NCI-H146 treated with DMSO at 0.1 percent for 48 hours (cell line): ENCODE measurements around the gene TALDO1.

Experiments
- DNase-seq: peaks from one replicate; lab custom pipeline; 2025; ENCODE audit not compliant: unreplicated experiment; lab: John Stamatoyannopoulos, UW

The TALDO1 gene

GRCh38 chr11:766936-767210 lies 19.6 kb downstream of the TALDO1 start:
- DNase-seq = no peak

GRCh38 chr11:767238-767637 lies 20.0 kb downstream of the TALDO1 start:
- DNase-seq = no peak

- no peak for DNase-seq
These were observed 22.8 kb downstream of the TALDO1 start for GRCh38 chr11:769887-770641.

DNA sequence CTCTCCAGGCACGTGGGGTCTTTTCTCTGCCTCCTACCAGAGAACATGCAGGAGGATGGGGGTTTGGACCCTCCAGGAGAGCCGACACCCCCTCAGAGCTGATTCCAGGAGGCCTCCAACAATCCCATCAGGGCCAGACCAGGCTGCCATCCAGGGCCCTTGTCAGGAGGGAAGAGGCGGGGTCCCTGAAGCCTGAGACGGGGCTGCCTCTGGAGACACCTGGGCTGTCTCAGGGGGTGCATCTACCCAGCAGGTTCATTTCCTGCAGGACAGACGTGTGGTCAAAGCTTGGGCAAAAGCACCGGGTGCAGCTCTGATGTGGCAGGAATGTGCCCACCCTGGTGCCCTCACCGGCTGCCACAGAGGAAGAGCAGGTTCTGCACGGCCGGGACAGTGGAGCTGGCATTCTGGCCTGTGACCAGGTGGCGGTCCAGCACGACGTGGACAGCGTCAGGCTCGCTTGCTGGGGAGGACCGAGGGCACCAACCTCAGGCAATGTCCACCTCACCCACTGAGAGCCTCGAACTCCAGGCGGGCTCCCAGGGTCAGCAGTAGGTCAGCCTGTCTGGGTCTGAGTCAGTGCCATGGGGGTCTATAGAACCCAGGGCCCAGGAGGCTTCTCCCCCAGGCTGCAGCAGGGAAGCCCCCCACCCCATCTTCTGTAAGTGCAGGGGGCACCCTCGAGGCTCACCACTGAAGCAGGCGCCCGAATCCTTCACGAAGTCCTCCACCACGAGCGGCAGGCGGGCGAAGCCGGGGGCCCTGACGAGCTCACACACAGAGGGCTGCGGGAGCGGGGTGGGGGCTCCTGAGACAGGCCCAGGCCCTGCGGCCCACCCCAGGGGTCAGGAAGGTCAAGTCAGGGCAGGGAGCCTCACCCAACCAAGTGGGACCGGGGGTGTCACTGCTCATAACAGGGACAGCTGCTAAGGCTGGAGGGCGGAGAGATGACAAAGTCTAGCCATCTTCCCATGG lies 23.7 kb downstream of the TALDO1 start:
- DNase-seq = no peak

- DNase-seq = no peak
These were observed 24.4 kb downstream of the TALDO1 start for GRCh38 chr11:771617-772204.

- DNase-seq = no peak
These were observed 25.4 kb downstream of the TALDO1 start for GRCh38 chr11:772429-773390.

DNA sequence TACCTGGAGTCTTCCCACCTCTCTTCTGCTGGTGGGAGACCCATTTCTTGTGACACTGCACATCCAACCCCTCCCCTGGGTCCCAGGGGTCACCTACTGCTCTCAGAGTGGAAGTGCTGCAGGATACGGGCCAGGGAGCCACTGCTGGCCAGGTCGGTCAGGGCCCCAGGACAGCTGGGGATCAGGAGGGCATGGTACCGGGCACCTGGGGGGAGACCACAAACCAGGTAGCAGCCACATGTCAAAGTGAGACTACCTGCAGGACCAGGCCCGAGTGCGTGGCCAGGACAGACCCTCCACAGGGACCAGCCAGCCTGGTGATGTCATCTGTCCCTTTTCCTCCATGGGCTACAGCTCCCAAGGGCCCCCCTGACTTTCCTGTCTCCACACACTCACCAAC lies 26.2 kb downstream of the TALDO1 start:
- DNase-seq = no peak

- DNase-seq = no peak
These were observed 26.6 kb downstream of the TALDO1 start for GRCh38 chr11:773830-774229.

GRCh38 chr11:774873-775592 lies 27.8 kb downstream of the TALDO1 start:
- DNase-seq = no peak

DNA sequence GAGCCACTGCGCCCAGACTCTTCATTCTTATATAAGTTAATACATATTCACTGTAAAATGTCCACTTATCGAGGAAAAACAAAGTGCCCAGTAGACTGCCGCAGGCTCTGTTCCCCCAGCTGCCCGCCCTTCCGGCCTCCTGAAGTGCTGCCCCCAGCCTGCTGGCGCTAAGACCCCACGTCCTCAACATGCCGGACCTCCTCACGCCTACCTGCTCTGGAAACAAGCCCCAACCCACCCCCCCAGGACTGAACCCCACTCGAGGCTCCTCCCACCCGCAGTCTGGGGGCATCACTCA lies 28.9 kb downstream of the TALDO1 start:
- DNase-seq = no peak

DNA sequence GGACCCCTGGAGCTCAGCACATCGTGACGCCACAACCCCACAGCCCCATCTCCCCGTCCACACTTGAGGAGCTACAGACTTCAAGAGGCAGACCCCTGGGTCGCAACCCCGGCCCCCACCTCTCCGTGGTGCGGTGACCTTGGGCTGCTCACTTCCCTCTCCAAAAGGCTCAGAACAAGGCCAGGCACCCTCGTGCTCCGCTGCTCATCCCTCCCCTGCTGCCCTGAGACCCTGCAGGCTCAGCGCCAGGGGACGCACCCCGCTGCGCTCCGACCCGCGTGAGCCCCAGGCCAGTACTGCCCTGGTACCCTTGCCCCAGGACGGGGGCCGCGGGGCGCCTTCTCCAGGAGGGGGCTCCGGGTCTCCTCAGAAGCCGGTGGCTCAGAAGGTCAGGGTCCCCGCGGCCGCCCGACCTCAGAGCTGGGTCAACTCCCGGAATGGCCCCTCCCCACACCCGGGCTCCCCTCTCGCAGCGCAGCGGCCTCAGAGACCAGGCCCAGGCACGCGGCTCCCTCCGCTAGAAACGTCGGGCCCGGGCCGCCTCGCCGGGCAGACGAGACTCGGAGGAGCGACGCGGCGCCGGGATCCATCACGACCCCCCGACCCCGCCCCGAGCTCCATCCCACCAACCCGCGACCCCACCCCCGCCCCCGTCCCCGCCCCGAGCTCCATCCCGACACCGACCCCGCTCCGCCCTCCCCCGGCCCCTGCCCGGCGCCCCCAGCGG lies 29.5 kb downstream of the TALDO1 start:
- peak; percentile 36 for DNase-seq

DNA sequence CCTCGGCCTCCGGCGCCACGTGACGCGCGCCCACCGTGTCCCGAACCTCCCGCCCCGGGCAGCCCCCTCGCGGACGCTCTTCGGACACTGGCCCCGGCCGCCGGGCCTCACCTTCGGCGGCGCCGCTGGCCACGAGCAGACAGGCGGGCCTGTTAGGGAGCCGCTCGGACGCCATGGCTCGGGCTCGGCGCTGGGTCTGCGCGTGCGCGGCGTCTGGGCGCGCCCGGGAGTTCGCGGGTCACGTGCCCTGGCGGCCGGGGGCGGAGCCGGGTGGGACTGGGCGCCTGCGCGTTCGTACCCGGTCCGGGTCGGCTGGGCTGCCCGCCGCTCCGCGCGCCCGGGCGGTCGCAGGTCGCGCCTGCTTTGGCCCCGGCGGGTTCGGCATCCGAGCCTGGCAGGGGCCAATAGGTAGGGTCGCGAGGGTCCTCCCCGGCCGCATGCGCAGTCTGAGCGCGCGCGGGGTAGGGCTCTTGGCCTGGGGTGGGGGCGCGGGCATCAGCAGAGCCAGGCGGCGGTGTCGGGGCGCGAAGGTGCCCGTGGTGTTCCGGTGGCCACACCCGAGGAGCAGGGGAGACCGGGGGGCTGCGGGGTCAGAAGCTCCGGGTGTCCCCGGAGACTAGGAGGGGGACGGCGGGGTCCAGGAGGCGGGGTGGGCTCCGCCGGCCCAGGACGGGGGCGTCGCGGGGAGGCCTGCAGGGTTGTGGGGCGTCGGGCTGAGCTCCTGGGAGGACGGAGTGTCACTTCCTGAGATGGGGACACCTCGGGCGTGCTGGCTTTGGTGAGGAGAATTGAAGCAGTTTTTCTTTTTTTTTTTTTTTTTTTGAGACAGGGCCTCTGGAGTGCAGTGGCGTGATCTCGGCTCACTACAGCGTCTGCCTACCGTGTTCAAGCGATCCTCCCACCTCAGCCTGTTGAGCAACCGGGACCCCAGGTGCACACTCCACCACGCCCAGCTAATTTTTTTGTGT lies 30.3 kb downstream of the TALDO1 start, which contains the start of gene GATD1:
Gene GATD1, minus strand, starts transcription at position 200 of the 968 bp plus-strand sequence. Its CDS starts 25 bp downstream, at position 175.
- DNase-seq = peak; percentile 78

DNA sequence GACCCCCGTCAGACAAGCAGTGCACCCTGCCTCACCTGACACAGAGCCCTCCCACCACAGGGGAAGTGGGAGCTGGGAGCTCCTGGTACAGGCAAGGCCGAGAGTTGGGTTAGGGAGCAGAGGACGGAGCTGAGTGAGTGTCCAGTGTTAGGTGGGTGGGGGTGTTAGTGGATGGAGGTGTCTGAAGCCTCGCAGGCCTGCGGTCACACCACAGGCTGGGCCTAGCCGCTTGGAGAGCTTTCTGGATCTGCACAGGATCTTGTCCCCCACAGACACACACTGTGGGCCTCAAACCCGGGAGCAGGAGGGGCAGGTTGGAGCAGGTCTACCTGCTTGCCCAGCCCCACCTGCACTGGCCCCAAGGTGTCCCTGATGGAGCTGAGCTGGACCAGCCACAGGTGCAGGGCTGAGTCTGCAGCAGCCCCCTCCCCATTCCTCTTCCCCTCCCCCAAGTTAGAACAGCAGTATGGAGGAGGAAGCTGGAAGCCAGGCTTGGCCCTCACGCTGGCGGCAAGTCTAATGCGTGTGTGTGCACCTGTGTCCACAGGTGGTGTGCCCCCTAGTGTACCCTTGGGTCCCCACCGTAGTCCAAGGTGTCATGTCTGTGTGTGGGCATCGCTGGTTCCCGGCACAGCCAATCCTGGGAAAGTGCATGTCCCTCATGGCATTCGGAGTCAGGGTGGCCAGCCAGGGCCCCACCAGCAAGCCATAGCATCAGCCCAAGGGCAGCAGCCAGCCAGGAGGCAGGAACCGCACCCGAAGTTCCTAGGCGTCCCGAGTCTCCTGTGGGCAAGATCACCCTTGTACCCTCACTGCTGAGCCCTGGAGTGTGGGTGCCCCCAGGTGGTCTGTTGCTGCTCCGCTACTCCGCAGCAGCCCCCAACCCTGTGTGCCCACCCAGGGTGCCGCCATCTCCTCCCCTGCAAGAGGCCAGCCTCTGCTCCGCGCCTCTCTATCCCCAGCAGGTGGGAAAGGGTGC lies 32.0 kb downstream of the TALDO1 start:
- DNase-seq = no peak

- no peak for DNase-seq
These were observed 32.8 kb downstream of the TALDO1 start for GRCh38 chr11:779955-780532.

DNA sequence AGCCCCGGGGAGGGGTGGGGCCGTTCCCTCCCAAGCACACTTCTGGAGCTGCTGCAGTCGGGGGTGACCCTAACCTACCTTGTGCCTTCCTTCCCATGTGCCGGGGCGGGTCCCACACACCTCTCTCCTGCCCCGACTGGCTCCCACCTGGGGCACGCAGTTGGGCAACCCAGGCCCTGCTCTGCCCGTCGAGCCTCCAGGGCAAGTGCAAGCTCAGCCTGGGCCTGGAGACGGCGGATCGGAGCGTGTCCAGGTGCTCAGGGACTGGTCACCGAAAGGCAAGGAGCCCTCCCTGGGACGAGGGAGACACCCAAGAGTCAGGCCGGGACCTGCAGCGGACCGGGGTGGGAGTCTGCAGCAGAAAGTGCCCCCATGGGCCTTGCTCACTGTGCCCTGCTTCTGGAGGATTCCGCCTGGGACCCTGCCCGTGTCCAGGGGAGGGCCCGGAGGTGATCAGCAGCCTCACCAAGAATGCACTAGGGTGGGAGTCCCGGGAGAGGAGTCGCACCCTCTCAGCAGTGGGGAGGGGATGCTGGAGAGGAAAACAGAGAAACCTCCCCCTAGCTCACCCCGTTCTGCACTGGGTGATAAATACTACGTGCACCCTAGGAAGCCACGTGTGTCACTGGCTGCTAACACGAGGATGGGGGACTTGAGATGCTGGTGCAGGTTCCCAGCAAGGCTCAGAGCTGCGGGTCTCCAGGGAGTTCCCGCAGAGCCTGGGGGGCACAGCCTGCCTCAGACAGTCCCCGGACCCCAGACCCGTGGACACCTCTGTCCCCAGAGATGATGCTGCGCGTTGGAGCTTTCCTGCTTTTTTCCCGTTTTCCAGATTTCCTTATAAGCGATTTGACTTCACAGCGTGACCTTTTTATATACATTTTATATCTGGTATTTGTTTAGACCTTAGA lies 35.3 kb downstream of the TALDO1 start:
- DNase-seq = no peak

DNA sequence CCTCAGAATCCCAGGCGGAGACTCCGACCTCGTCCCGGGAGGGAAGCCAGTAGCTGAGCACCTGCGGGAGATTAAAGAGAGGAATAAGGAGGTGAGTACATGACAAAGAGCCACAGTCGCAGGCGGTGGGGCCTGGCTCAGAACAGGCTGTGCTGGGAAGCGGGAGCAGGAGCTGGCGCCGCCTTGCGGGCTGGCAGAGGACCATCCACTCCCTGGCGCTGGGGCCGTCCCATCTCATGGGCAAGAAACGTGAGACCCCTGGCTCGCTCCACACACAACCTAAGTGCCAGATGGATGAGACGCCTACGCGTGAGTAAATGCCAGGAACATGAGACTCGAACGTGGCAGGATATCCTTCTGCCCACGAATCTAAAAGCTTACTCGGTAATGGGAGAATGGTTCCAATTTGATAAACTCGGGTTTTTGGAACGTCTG lies 36.3 kb downstream of the TALDO1 start:
- peak; percentile 25 for DNase-seq
